Measurements from ENCODE around the gene NRG2. TPM values are rescaled to one million over a fixed set of nuclear protein-coding genes. Genes with fewer than 3 reads are reported as not detected.

The NRG2 gene
- total RNA-seq, 1 experiment from 2014 or later, result not detected

- no peaks in the 10 kb centered on the region for H4K20me1 ChIP-seq (ENCODE audit: insufficient read depth, low read depth, low read length)
Observed at GRCh38 chr5:139889410-139889809, 153.7 kb downstream of the NRG2 start.

DNA sequence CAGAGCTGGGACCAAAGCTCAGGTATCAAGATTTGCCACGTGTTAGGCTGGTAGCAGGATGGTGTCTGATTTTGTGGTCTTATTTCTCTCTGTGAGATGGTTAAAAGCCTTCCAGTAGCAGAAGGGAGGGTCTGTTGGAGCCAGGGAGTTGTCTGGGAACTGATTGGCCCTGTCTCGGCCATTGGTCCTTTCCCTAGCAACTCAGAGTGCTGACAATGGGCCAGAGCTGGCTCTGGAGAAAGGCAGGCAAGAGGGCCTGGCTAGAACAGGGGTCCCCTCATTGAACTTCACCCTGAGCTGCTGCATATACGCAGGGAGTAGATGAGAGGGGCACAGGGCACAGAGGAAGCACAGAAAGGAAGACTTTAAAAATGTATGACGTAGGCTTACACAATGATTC is 154.7 kb downstream of the NRG2 start:
- H3K36me3 ChIP-seq (ENCODE audit: insufficient read depth, low read length), result no peaks in the 10 kb centered on the region
- H3K9ac ChIP-seq (ENCODE audit: low read length), result no peak overlapping the region
- H3K4me2 ChIP-seq (ENCODE audit: low read depth, low read length, poor library complexity, severe bottlenecking), result no peak overlapping the region
- H4K20me1 ChIP-seq (ENCODE audit: insufficient read depth, low read depth, low read length), result no peaks in the 10 kb centered on the region
- H3K27me3 ChIP-seq (ENCODE audit: low read length), result no peaks in the 10 kb centered on the region
- H3K9me3 ChIP-seq (ENCODE audit: low read length), result no peaks in the 10 kb centered on the region
- no peak overlapping the region for H2AFZ ChIP-seq (ENCODE audit: low read length)
- DNase-seq, result no peak
- no peak overlapping the region for H3K27ac ChIP-seq (ENCODE audit: low read length)
- H3K4me1 ChIP-seq (ENCODE audit: low read length), result peaks cover 4% of the 10 kb centered on the region; the same call in 1 of the 2 replicates
- H3K4me3 ChIP-seq (ENCODE audit: low read length), result no peak overlapping the region
- no peaks in the 10 kb centered on the region for H3K9me2 ChIP-seq (replicated peaks; ENCODE audit: insufficient read depth, low read length)
- no peaks in the 10 kb centered on the region for H3K79me2 ChIP-seq (ENCODE audit: low read length)

More at GRCh38 chr5:139889410-139889809, 153.7 kb downstream of the NRG2 start:
- no peak overlapping the region for H3K4me3 ChIP-seq (ENCODE audit: low read length)
- peaks cover 4% of the 10 kb centered on the region; the same call in 1 of the 2 replicates for H3K4me1 ChIP-seq (ENCODE audit: low read length)
- no peak overlapping the region for H3K9ac ChIP-seq (ENCODE audit: low read length)
- H3K79me2 ChIP-seq (ENCODE audit: low read length), result no peaks in the 10 kb centered on the region
- no peak overlapping the region for H2AFZ ChIP-seq (ENCODE audit: low read length)
- H3K4me2 ChIP-seq (ENCODE audit: low read depth, low read length, poor library complexity, severe bottlenecking), result no peak overlapping the region
- H3K9me3 ChIP-seq (ENCODE audit: low read length), result no peaks in the 10 kb centered on the region
- no peaks in the 10 kb centered on the region for H3K36me3 ChIP-seq (ENCODE audit: insufficient read depth, low read length)
- no peak for DNase-seq
- H3K9me2 ChIP-seq (replicated peaks; ENCODE audit: insufficient read depth, low read length), result no peaks in the 10 kb centered on the region
- no peak overlapping the region for H3K27ac ChIP-seq (ENCODE audit: low read length)
- no peaks in the 10 kb centered on the region for H3K27me3 ChIP-seq (ENCODE audit: low read length)

DNA sequence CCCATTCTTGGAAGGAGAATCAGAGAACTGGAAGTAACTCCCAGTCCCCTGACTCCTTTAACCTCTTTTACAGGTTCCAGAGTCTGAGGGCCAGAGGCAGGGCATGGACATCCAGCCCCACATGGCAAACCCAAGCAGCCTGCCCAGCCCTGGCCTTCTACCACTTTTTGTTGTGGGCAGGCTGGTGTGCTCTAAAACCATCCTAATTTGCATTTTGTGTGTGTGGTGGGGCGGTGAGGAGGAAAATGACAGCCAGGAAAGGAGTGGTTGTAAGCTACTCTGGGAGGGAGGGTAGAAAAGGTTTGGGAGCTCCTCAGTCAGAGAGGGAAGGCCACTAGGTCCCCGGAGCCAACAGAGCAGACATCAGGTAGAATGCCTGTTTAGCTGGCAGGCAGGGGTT is 156.9 kb downstream of the NRG2 start:
- H3K79me2 ChIP-seq (ENCODE audit: low read length), result no peaks in the 10 kb centered on the region
- peaks cover 4% of the 10 kb centered on the region; the same call in 1 of the 2 replicates for H3K4me1 ChIP-seq (ENCODE audit: low read length)
- no peaks in the 10 kb centered on the region for H3K9me2 ChIP-seq (replicated peaks; ENCODE audit: insufficient read depth, low read length)
- no peak overlapping the region for H3K27ac ChIP-seq (ENCODE audit: low read length)
- no peak overlapping the region for H3K4me3 ChIP-seq (ENCODE audit: low read length)
- no peak for DNase-seq
- H3K27me3 ChIP-seq (ENCODE audit: low read length), result no peaks in the 10 kb centered on the region
- H3K4me2 ChIP-seq (ENCODE audit: low read depth, low read length, poor library complexity, severe bottlenecking), result no peak overlapping the region
- no peaks in the 10 kb centered on the region for H3K9me3 ChIP-seq (ENCODE audit: low read length)
- no peaks in the 10 kb centered on the region for H3K36me3 ChIP-seq (ENCODE audit: insufficient read depth, low read length)
- H3K9ac ChIP-seq (ENCODE audit: low read length), result no peak overlapping the region
- H2AFZ ChIP-seq (ENCODE audit: low read length), result no peak overlapping the region
- no peaks in the 10 kb centered on the region for H4K20me1 ChIP-seq (ENCODE audit: insufficient read depth, low read depth, low read length)

DNA sequence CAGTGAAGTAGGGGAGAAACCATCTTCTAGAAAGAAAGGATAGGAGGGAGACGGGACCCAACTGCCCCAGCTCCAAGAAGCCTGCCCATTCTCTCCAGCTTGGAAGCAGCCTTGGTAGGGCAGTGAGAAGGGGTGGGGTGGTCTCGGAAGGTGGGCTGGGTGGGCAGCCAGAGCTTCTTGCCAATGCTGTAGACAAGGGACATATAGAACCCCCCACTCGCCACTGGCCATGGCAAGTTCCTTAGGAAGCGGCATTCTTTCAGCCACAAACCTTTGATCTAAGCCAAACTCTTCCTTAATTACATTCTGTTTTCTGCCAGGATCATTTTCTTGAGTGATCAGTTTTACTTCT is 157.3 kb downstream of the NRG2 start:
- no peak overlapping the region for H3K4me3 ChIP-seq (ENCODE audit: low read length)
- no peak overlapping the region for H3K27ac ChIP-seq (ENCODE audit: low read length)
- H3K9me3 ChIP-seq (ENCODE audit: low read length), result no peaks in the 10 kb centered on the region
- DNase-seq, result no peak
- no peaks in the 10 kb centered on the region for H3K79me2 ChIP-seq (ENCODE audit: low read length)
- H3K36me3 ChIP-seq (ENCODE audit: insufficient read depth, low read length), result no peaks in the 10 kb centered on the region
- H4K20me1 ChIP-seq (ENCODE audit: insufficient read depth, low read depth, low read length), result no peaks in the 10 kb centered on the region
- H3K9me2 ChIP-seq (replicated peaks; ENCODE audit: insufficient read depth, low read length), result no peaks in the 10 kb centered on the region
- peaks cover 4% of the 10 kb centered on the region; the same call in 1 of the 2 replicates for H3K4me1 ChIP-seq (ENCODE audit: low read length)
- no peak overlapping the region for H3K9ac ChIP-seq (ENCODE audit: low read length)
- H2AFZ ChIP-seq (ENCODE audit: low read length), result no peak overlapping the region
- no peaks in the 10 kb centered on the region for H3K27me3 ChIP-seq (ENCODE audit: low read length)
- H3K4me2 ChIP-seq (ENCODE audit: low read depth, low read length, poor library complexity, severe bottlenecking), result no peak overlapping the region

- H3K27ac ChIP-seq (ENCODE audit: low read length), result no peak overlapping the region
- no peak for DNase-seq
- H3K27me3 ChIP-seq (ENCODE audit: low read length), result no peaks in the 10 kb centered on the region
- no peaks in the 10 kb centered on the region for H3K9me3 ChIP-seq (ENCODE audit: low read length)
- H4K20me1 ChIP-seq (ENCODE audit: insufficient read depth, low read depth, low read length), result no peaks in the 10 kb centered on the region
- H3K36me3 ChIP-seq (ENCODE audit: insufficient read depth, low read length), result no peaks in the 10 kb centered on the region
- H3K9ac ChIP-seq (ENCODE audit: low read length), result no peak overlapping the region
- H3K79me2 ChIP-seq (ENCODE audit: low read length), result no peaks in the 10 kb centered on the region
- no peaks in the 10 kb centered on the region for H3K9me2 ChIP-seq (replicated peaks; ENCODE audit: insufficient read depth, low read length)
- peaks cover 4% of the 10 kb centered on the region; the same call in 1 of the 2 replicates for H3K4me1 ChIP-seq (ENCODE audit: low read length)
- no peak overlapping the region for H3K4me3 ChIP-seq (ENCODE audit: low read length)
- H2AFZ ChIP-seq (ENCODE audit: low read length), result no peak overlapping the region
- H3K4me2 ChIP-seq (ENCODE audit: low read depth, low read length, poor library complexity, severe bottlenecking), result no peak overlapping the region
Observed at GRCh38 chr5:139885172-139885856, 157.8 kb downstream of the NRG2 start.

DNA sequence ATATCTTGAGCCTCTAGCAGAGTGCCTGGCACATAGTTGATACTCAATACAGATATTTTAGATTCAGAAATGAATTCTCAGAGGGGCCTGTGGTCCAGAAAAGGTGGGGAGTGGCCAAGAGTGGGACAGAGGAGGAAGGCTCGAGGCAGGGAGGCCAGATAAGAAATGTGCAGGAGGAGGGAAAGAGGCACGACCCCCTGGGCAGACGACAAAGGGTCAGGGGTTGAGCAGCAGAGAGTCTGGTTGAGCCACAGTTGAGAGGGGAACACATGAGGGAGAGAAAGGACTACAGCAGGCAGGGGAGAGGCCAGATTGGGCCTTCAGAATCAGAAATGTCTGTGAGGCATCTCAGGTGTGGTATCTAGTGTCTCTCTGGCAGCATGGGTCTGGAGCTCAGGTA is 158.4 kb downstream of the NRG2 start:
- Histone ChIP-seq H3K4me1 (ENCODE audit: low read length) (no peaks in the 10 kb centered on the region), H3K36me3 (ENCODE audit: insufficient read depth, low read length) (no peaks in the 10 kb centered on the region), H3K9ac (ENCODE audit: low read length) (no peak overlapping the region), H2AFZ (ENCODE audit: low read length) (no peak overlapping the region), H3K9me2 (replicated peaks; ENCODE audit: insufficient read depth, low read length) (no peaks in the 10 kb centered on the region), H4K20me1 (ENCODE audit: insufficient read depth, low read depth, low read length) (no peaks in the 10 kb centered on the region), H3K27me3 (ENCODE audit: low read length) (no peaks in the 10 kb centered on the region), H3K4me2 (ENCODE audit: low read depth, low read length, poor library complexity, severe bottlenecking) (no peak overlapping the region), H3K27ac (ENCODE audit: low read length) (no peak overlapping the region), H3K79me2 (ENCODE audit: low read length) (no peaks in the 10 kb centered on the region), H3K4me3 (ENCODE audit: low read length) (no peak overlapping the region), H3K9me3 (ENCODE audit: low read length) (no peaks in the 10 kb centered on the region)
- no peak for DNase-seq

DNA sequence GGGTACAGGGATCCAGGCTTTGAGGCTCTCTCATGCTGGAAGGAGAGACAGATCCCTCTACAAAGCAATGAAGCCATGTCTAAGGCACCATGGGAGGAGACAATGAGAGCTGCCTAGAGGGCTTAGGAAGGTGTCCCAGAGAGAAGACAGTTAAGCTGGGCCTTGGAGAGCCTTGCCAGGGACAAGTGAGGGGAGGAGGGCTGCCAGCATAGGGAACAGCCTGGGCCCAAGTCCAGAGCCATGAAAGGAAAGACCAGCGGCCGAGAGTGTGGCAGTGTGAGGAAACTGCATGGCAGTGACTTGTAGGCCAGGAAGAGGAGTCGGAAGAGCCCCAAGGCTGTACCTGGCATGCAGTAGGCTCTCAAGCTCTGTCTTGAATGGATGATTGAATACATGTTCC is 159.0 kb downstream of the NRG2 start:
- H3K9me3 ChIP-seq (ENCODE audit: low read length), result no peaks in the 10 kb centered on the region
- H3K4me2 ChIP-seq (ENCODE audit: low read depth, low read length, poor library complexity, severe bottlenecking), result no peak overlapping the region
- H3K79me2 ChIP-seq (ENCODE audit: low read length), result no peaks in the 10 kb centered on the region
- H3K9ac ChIP-seq (ENCODE audit: low read length), result no peak overlapping the region
- H3K4me1 ChIP-seq (ENCODE audit: low read length), result no peaks in the 10 kb centered on the region
- H4K20me1 ChIP-seq (ENCODE audit: insufficient read depth, low read depth, low read length), result no peaks in the 10 kb centered on the region
- H3K27ac ChIP-seq (ENCODE audit: low read length), result no peak overlapping the region
- no peak overlapping the region for H2AFZ ChIP-seq (ENCODE audit: low read length)
- no peaks in the 10 kb centered on the region for H3K36me3 ChIP-seq (ENCODE audit: insufficient read depth, low read length)
- DNase-seq, result no peak
- no peaks in the 10 kb centered on the region for H3K9me2 ChIP-seq (replicated peaks; ENCODE audit: insufficient read depth, low read length)
- H3K27me3 ChIP-seq (ENCODE audit: low read length), result no peaks in the 10 kb centered on the region
- no peak overlapping the region for H3K4me3 ChIP-seq (ENCODE audit: low read length)

- H3K27me3 ChIP-seq (ENCODE audit: low read length), result no peaks in the 10 kb centered on the region
- H3K9me2 ChIP-seq (replicated peaks; ENCODE audit: insufficient read depth, low read length), result no peaks in the 10 kb centered on the region
- H3K4me2 ChIP-seq (ENCODE audit: low read depth, low read length, poor library complexity, severe bottlenecking), result no peak overlapping the region
- no peak overlapping the region for H2AFZ ChIP-seq (ENCODE audit: low read length)
- no peaks in the 10 kb centered on the region for H3K79me2 ChIP-seq (ENCODE audit: low read length)
- no peak for DNase-seq
- no peak overlapping the region for H3K9ac ChIP-seq (ENCODE audit: low read length)
- H3K4me1 ChIP-seq (ENCODE audit: low read length), result no peaks in the 10 kb centered on the region
- H4K20me1 ChIP-seq (ENCODE audit: insufficient read depth, low read depth, low read length), result no peaks in the 10 kb centered on the region
- H3K27ac ChIP-seq (ENCODE audit: low read length), result no peak overlapping the region
- no peak overlapping the region for H3K4me3 ChIP-seq (ENCODE audit: low read length)
- no peaks in the 10 kb centered on the region for H3K36me3 ChIP-seq (ENCODE audit: insufficient read depth, low read length)
- H3K9me3 ChIP-seq (ENCODE audit: low read length), result no peaks in the 10 kb centered on the region
Observed at GRCh38 chr5:139882961-139883539, 160.0 kb downstream of the NRG2 start.
